Measurements from ENCODE around the gene CFAP299. TPM values are rescaled to one million over a fixed set of nuclear protein-coding genes. Genes with fewer than 3 reads are reported as not detected.

The CFAP299 gene
- total and polyA plus RNA-seq, 9 of the 15 experiments (the other 6 are each of a cell fraction or from before 2014, with no cell fraction given) = 0.09 to 3.0 (median 0.76) TPM

DNA sequence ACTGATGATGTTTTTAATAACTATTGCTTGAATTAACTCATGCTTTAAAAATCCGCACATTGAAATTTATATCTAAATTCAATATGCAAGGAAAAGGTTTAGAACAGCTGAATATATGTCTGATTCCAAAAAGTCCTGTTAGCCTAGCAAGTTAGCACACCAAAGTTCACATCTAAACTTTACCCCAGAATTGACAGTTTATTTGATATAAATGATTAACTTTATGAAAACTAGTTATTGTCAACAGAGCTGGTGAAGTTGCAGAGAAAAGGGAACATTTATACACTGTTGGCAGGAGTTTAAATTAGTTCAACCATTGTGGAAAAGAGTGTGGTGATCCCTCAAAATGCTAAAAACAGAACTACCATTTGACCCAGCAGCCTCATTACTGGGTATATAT is 574.4 kb downstream of the CFAP299 start:
- in situ Hi-C loops (cut with MboI) = no loop called here
- Histone ChIP-seq H3K9ac (ENCODE audit: insufficient read depth in 1 of 2, low read depth in 2 of 2, low read length in 2 of 2) (no peak overlapping the region), H3K27me3 (ENCODE audit: control insufficient read depth in 2 of 2, insufficient read depth in 2 of 2, low read length in 2 of 2) (no peaks in the 10 kb centered on the region), H3K4me3 (no peak overlapping the region), H3K4me1 (replicated peaks in 1 of 2; ENCODE audit: control insufficient read depth in 2 of 2, insufficient read depth in 2 of 2, low read length in 2 of 2) (no peaks in the 10 kb centered on the region), H3K27ac (ENCODE audit: extremely low read depth, low read depth, low read length) (no peak overlapping the region), H4K20me1 (replicated peaks; ENCODE audit: control insufficient read depth, insufficient read depth, low read length) (no peaks in the 10 kb centered on the region), H2AFZ (ENCODE audit: low read depth, low read length) (no peak overlapping the region), H3K9me3 (replicated peaks; ENCODE audit: control insufficient read depth, insufficient read depth, low read depth, low read length) (no peaks in the 10 kb centered on the region), H3K4me2 (ENCODE audit: insufficient read depth, low read length) (no peak overlapping the region), H3K9me1 (ENCODE audit: control insufficient read depth, insufficient read depth, low read length) (no peaks in the 10 kb centered on the region), H3K36me3 (ENCODE audit: control insufficient read depth, insufficient read depth, low read length) (no peaks in the 10 kb centered on the region), H3K79me2 (ENCODE audit: control insufficient read depth, insufficient read depth, low read length) (no peaks in the 10 kb centered on the region)
- CTCF ChIA-PET (ENCODE audit: low intra/inter-chr PET ratio) = no interaction called here
- POLR2A ChIA-PET = no interaction called here
- WGBS (ENCODE audit: insufficient coverage, low coverage, missing lambda C conversion rate) = 0% methylated on average over 1 of the region's 1 CpG
- TF ChIP-seq MAZ (CRISPR knock-in tag; conservative IDR thresholded peaks at IDR 0.05 in 1 of 2, IDR thresholded peaks at IDR 0.05 in 1 of 2) (no peak), ZSCAN32 (CRISPR knock-in tag; IDR thresholded peaks at IDR 0.05) (no peak)
- no TSS peak for BruUV-seq (replicated peaks)
- FAIRE-seq (no peak), ATAC-seq (no peak), DNase-seq (ENCODE audit: extremely low read depth in 1 of 4, low spot score in 3 of 4) (no peak)
- intact Hi-C loops (cut with micrococcal nuclease) = no loop called here

DNA sequence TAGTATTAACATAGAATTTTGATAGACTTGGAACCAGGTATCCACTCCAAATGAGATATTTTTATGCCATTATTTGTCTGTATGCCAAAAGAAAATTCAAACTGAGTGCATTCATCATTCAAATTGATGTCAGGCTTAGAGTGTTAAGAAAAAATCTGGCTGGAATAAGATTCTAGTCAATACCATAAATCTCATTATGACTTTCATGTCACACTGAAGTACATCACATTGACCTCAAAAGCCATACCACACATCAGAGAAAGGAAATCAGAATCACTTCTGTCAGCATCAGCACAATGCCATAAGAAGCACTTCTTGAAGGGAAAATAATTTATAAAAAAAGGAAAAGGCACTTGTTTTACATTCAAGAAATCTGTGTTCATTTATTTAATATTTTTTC is 575.9 kb downstream of the CFAP299 start:
- Histone ChIP-seq H3K4me2 (ENCODE audit: insufficient read depth, low read length) (no peak overlapping the region), H3K4me1 (replicated peaks in 1 of 2; ENCODE audit: control insufficient read depth in 2 of 2, insufficient read depth in 2 of 2, low read length in 2 of 2) (no peaks in the 10 kb centered on the region), H3K27ac (ENCODE audit: extremely low read depth, low read depth, low read length) (no peak overlapping the region), H3K9ac (ENCODE audit: insufficient read depth in 1 of 2, low read depth in 2 of 2, low read length in 2 of 2) (no peak overlapping the region), H3K36me3 (ENCODE audit: control insufficient read depth, insufficient read depth, low read length) (no peaks in the 10 kb centered on the region), H3K4me3 (no peak overlapping the region), H3K79me2 (ENCODE audit: control insufficient read depth, insufficient read depth, low read length) (no peaks in the 10 kb centered on the region), H3K27me3 (ENCODE audit: control insufficient read depth in 2 of 2, insufficient read depth in 2 of 2, low read length in 2 of 2) (no peaks in the 10 kb centered on the region), H3K9me3 (replicated peaks; ENCODE audit: control insufficient read depth, insufficient read depth, low read depth, low read length) (no peaks in the 10 kb centered on the region), H4K20me1 (replicated peaks; ENCODE audit: control insufficient read depth, insufficient read depth, low read length) (no peaks in the 10 kb centered on the region), H3K9me1 (ENCODE audit: control insufficient read depth, insufficient read depth, low read length) (no peaks in the 10 kb centered on the region), H2AFZ (ENCODE audit: low read depth, low read length) (no peak overlapping the region)
- ATAC-seq (no peak), FAIRE-seq (no peak), DNase-seq (ENCODE audit: extremely low read depth in 1 of 4, low spot score in 3 of 4) (no peak)
- no TSS peak for BruUV-seq (replicated peaks)
- in situ Hi-C loops (cut with MboI) = no loop called here
- POLR2A ChIA-PET = no interaction called here
- TF ChIP-seq SMAD3 (CRISPR knock-in tag; conservative IDR thresholded peaks at IDR 0.05) (no peak), DDX20 (tag; IDR thresholded peaks at IDR 0.05; ENCODE audit: low read depth) (no peak), DPF2 (IDR thresholded peaks at IDR 0.05) (no peak), THRAP3 (IDR thresholded peaks at IDR 0.05; ENCODE audit: borderline replicate concordance) (no peak)
- TF ChIP-seq, protein P1, sequence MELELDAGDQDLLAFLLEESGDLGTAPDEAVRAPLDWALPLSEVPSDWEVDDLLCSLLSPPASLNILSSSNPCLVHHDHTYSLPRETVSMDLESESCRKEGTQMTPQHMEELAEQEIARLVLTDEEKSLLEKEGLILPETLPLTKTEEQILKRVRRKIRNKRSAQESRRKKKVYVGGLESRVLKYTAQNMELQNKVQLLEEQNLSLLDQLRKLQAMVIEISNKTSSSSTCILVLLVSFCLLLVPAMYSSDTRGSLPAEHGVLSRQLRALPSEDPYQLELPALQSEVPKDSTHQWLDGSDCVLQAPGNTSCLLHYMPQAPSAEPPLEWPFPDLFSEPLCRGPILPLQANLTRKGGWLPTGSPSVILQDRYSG (tag; conservative IDR thresholded peaks at IDR 0.05; ENCODE audit: low read depth) = no peak
- intact Hi-C loops (cut with micrococcal nuclease) = no loop called here
- CTCF ChIA-PET (ENCODE audit: low intra/inter-chr PET ratio) = no interaction called here

Measured in K562 (cell line).